ENCODE results near the gene RAP1GAP2.

RAP1GAP2 gene

GRCh38 chr17:2885733-2886132 lies 89.5 kb downstream of the RAP1GAP2 start:
- H3K27ac ChIP-seq (ENCODE audit: extremely low read depth, low read depth, low read length): no peak overlapping the region
- CTCF ChIA-PET: no interaction called here
- H3K4me1 ChIP-seq (ENCODE audit: control insufficient read depth, insufficient read depth, low read length): peaks cover 8% of the 10 kb centered on the region
- POLR2A ChIA-PET: no interaction called here
- TF ChIP-seq ZXDB (tag by site-specific recombination; IDR thresholded peaks at IDR 0.05) (no peak), ZNF155 (tag by site-specific recombination; IDR thresholded peaks at IDR 0.05) (no peak), OSR2 (tag by site-specific recombination; IDR thresholded peaks at IDR 0.05) (no peak), ZNF510 (tag by site-specific recombination; IDR thresholded peaks at IDR 0.05; ENCODE audit: insufficient replicate concordance) (no peak), RBAK (tag by site-specific recombination; IDR thresholded peaks at IDR 0.05) (no peak), ZNF521 (tag by site-specific recombination; IDR thresholded peaks at IDR 0.05) (no peak), GLI4 (tag by site-specific recombination; IDR thresholded peaks at IDR 0.05) (no peak), ZNF677 (tag by site-specific recombination; IDR thresholded peaks at IDR 0.05) (no peak), ZBTB11 (tag by site-specific recombination; conservative IDR thresholded peaks at IDR 0.05; ENCODE audit: low read depth) (no peak), TRIM28 (IDR thresholded peaks at IDR 0.05; ENCODE audit: borderline replicate concordance, low read length) (no peak)
- H3K4me3 ChIP-seq (ENCODE audit: low read depth, low read length): no peak overlapping the region
- H3K36me3 ChIP-seq (ENCODE audit: control insufficient read depth in 2 of 2, insufficient read depth in 1 of 2, low read length in 2 of 2): no peaks in the 10 kb centered on the region
- H3K9me3 ChIP-seq (ENCODE audit: control insufficient read depth, insufficient read depth, low read depth, low read length): no peaks in the 10 kb centered on the region

GRCh38 chr17:2888326-2888725 lies 92.1 kb downstream of the RAP1GAP2 start:
- CTCF ChIA-PET: interaction anchor here (0.6 to 1.0 kb wide), 2 partner anchors 10 to 538 kb away, joined by 3 to 4 read pairs; no protein-coding TSS in a partner anchor
- POLR2A ChIA-PET: no interaction called here
- no peaks in the 10 kb centered on the region for H3K36me3 ChIP-seq (ENCODE audit: control insufficient read depth in 2 of 2, insufficient read depth in 1 of 2, low read length in 2 of 2)
- no peak for TF ChIP-seq ZSCAN23 (tag by site-specific recombination; IDR thresholded peaks at IDR 0.05)
- no peak for TF ChIP-seq ZNF223 (tag by site-specific recombination; IDR thresholded peaks at IDR 0.05)
- no peak for TF ChIP-seq BCL11A (tag by site-specific recombination; IDR thresholded peaks at IDR 0.05; ENCODE audit: low read depth)
- TF ChIP-seq ZNF114 (tag by site-specific recombination; IDR thresholded peaks at IDR 0.05): no peak
- no peak for TF ChIP-seq ZNF560 (tag by site-specific recombination; IDR thresholded peaks at IDR 0.05; ENCODE audit: borderline replicate concordance)
- TF ChIP-seq, protein P1, sequence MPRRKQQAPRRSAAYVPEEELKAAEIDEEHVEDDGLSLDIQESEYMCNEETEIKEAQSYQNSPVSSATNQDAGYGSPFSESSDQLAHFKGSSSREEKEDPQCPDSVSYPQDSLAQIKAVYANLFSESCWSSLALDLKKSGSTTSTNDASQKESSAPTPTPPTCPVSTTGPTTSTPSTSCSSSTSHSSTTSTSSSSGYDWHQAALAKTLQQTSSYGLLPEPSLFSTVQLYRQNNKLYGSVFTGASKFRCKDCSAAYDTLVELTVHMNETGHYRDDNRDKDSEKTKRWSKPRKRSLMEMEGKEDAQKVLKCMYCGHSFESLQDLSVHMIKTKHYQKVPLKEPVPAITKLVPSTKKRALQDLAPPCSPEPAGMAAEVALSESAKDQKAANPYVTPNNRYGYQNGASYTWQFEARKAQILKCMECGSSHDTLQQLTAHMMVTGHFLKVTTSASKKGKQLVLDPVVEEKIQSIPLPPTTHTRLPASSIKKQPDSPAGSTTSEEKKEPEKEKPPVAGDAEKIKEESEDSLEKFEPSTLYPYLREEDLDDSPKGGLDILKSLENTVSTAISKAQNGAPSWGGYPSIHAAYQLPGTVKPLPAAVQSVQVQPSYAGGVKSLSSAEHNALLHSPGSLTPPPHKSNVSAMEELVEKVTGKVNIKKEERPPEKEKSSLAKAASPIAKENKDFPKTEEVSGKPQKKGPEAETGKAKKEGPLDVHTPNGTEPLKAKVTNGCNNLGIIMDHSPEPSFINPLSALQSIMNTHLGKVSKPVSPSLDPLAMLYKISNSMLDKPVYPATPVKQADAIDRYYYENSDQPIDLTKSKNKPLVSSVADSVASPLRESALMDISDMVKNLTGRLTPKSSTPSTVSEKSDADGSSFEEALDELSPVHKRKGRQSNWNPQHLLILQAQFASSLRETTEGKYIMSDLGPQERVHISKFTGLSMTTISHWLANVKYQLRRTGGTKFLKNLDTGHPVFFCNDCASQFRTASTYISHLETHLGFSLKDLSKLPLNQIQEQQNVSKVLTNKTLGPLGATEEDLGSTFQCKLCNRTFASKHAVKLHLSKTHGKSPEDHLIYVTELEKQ (tag by site-specific recombination; IDR thresholded peaks at IDR 0.05; ENCODE audit: borderline replicate concordance): no peak
- TF ChIP-seq ZNF274 (IDR thresholded peaks at IDR 0.05; ENCODE audit: low read length): no peak
- TF ChIP-seq ZNF274 (tag by site-specific recombination; IDR thresholded peaks at IDR 0.05; ENCODE audit: borderline replicate concordance): no peak
- TF ChIP-seq GFI1B (tag by site-specific recombination; IDR thresholded peaks at IDR 0.05): no peak
- no peak for TF ChIP-seq ZNF658 (tag by site-specific recombination; IDR thresholded peaks at IDR 0.05)
- TF ChIP-seq, protein P2, sequence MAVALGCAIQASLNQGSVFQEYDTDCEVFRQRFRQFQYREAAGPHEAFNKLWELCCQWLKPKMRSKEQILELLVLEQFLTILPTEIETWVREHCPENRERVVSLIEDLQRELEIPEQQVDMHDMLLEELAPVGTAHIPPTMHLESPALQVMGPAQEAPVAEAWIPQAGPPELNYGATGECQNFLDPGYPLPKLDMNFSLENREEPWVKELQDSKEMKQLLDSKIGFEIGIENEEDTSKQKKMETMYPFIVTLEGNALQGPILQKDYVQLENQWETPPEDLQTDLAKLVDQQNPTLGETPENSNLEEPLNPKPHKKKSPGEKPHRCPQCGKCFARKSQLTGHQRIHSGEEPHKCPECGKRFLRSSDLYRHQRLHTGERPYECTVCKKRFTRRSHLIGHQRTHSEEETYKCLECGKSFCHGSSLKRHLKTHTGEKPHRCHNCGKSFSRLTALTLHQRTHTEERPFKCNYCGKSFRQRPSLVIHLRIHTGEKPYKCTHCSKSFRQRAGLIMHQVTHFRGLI (tag by site-specific recombination; IDR thresholded peaks at IDR 0.05): no peak
- TF ChIP-seq ZNF548 (tag by site-specific recombination; IDR thresholded peaks at IDR 0.05): no peak
- TF ChIP-seq ZNF76 (tag by site-specific recombination; IDR thresholded peaks at IDR 0.05; ENCODE audit: borderline replicate concordance, low read depth): no peak
- TF ChIP-seq, protein P3, sequence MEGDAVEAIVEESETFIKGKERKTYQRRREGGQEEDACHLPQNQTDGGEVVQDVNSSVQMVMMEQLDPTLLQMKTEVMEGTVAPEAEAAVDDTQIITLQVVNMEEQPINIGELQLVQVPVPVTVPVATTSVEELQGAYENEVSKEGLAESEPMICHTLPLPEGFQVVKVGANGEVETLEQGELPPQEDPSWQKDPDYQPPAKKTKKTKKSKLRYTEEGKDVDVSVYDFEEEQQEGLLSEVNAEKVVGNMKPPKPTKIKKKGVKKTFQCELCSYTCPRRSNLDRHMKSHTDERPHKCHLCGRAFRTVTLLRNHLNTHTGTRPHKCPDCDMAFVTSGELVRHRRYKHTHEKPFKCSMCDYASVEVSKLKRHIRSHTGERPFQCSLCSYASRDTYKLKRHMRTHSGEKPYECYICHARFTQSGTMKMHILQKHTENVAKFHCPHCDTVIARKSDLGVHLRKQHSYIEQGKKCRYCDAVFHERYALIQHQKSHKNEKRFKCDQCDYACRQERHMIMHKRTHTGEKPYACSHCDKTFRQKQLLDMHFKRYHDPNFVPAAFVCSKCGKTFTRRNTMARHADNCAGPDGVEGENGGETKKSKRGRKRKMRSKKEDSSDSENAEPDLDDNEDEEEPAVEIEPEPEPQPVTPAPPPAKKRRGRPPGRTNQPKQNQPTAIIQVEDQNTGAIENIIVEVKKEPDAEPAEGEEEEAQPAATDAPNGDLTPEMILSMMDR (tag by site-specific recombination; IDR thresholded peaks at IDR 0.05): no peak

More at GRCh38 chr17:2888326-2888725, 92.1 kb downstream of the RAP1GAP2 start:
- Histone ChIP-seq H3K9me3 (ENCODE audit: control insufficient read depth, insufficient read depth, low read depth, low read length) (no peaks in the 10 kb centered on the region), H3K4me3 (ENCODE audit: low read depth, low read length) (no peak overlapping the region), H3K27ac (ENCODE audit: extremely low read depth, low read depth, low read length) (no peak overlapping the region), H3K4me1 (ENCODE audit: control insufficient read depth, insufficient read depth, low read length) (peaks cover 6% of the 10 kb centered on the region)
